H9 (cell line): ENCODE data around the gene HS2ST1. TPM values are rescaled to one million over a fixed set of nuclear protein-coding genes. Genes with fewer than 3 reads are reported as not detected.

ENCODE experiments used
- DNase-seq: peaks from one replicate; pipeline ENCODE4 v3.0.0-alpha.2; 2017
- H2AFZ ChIP-seq: one replicate; pipeline ENCODE4 v1.6.1; 2013; ENCODE audit warnings: mild to moderate bottlenecking, low read length, control low read depth, moderate library complexity
- H2AK5ac ChIP-seq: 2 replicates; pipeline ENCODE4 v1.6.1; 2013; ENCODE audit warnings: low read length, control low read depth, mixed read lengths; ENCODE audit not compliant: insufficient read length
- H2BK120ac ChIP-seq: one replicate; pipeline ENCODE4 v1.6.1; 2013; ENCODE audit warnings: low read depth, mild to moderate bottlenecking, low read length, control low read depth, inconsistent platforms; ENCODE audit not compliant: poor library complexity, severe bottlenecking
- H2BK12ac ChIP-seq: 2 replicates; pipeline ENCODE4 v1.6.1; 2013; ENCODE audit warnings: low read length, control low read depth, mixed read lengths, low read depth; ENCODE audit not compliant: insufficient read length
- H2BK15ac ChIP-seq: 2 replicates; pipeline ENCODE4 v1.6.1; 2013; ENCODE audit warnings: low read depth, low read length, control low read depth
- H2BK20ac ChIP-seq: one replicate; pipeline ENCODE4 v1.6.1; 2013; ENCODE audit warnings: low read depth, mild to moderate bottlenecking, low read length, control low read depth, inconsistent platforms; ENCODE audit not compliant: poor library complexity, severe bottlenecking
- H2BK5ac ChIP-seq: 2 replicates; pipeline ENCODE4 v1.6.1; 2013; ENCODE audit warnings: low read length, control low read depth, mixed read lengths; ENCODE audit not compliant: insufficient read length
- H3K14ac ChIP-seq: 2 replicates; pipeline ENCODE4 v1.6.1; 2013; ENCODE audit warnings: low read length, control low read depth; ENCODE audit not compliant: insufficient read depth
- H3K18ac ChIP-seq: 2 replicates; pipeline ENCODE4 v1.6.1; 2013; ENCODE audit warnings: low read depth, mild to moderate bottlenecking, mixed read lengths, low read length, control low read depth; ENCODE audit not compliant: insufficient read length
- H3K23ac ChIP-seq: 2 replicates; pipeline ENCODE4 v1.6.1; 2013; ENCODE audit warnings: low read length, control low read depth, mixed read lengths, low read depth; ENCODE audit not compliant: insufficient read length
- H3K23me2 ChIP-seq: 2 replicates; pipeline ENCODE4 v1.6.1; 2013; ENCODE audit warnings: low read depth, mild to moderate bottlenecking, mixed read lengths, low read length, control low read depth; ENCODE audit not compliant: insufficient read length, poor library complexity, severe bottlenecking
- H3K27ac ChIP-seq: 2 replicates; pipeline ENCODE4 v1.5.1; 2013; ENCODE audit warnings: low read length, control low read depth, mixed read lengths, low read depth; ENCODE audit not compliant: insufficient read length
- H3K27me3 ChIP-seq: 2 replicates; pipeline ENCODE4 v1.6.1; 2013; ENCODE audit warnings: low read length, control low read depth, inconsistent platforms; ENCODE audit not compliant: insufficient read depth
- H3K4ac ChIP-seq: 2 replicates; pipeline ENCODE4 v1.6.1; 2013; ENCODE audit warnings: low read depth, mild to moderate bottlenecking, control low read depth, inconsistent platforms, low read length, moderate library complexity
- H3K4me1 ChIP-seq: 2 replicates; pipeline ENCODE4 v1.6.1; 2013; ENCODE audit warnings: low read length, control low read depth, inconsistent platforms; ENCODE audit not compliant: insufficient read depth
- H3K4me2 ChIP-seq: 2 replicates; pipeline ENCODE4 v1.6.1; 2013; ENCODE audit warnings: low read length, control low read depth, mixed read lengths; ENCODE audit not compliant: insufficient read length, insufficient read depth
- H3K56ac ChIP-seq: 2 replicates; pipeline ENCODE4 v1.6.1; 2013; ENCODE audit warnings: low read depth, mild to moderate bottlenecking, mixed read lengths, low read length, control low read depth; ENCODE audit not compliant: insufficient read length
- H3K79me1 ChIP-seq: 2 replicates; pipeline ENCODE4 v1.6.1; 2013; ENCODE audit warnings: low read depth, mild to moderate bottlenecking, moderate library complexity, low read length, control low read depth, inconsistent platforms; ENCODE audit not compliant: insufficient read depth, poor library complexity, severe bottlenecking
- H3K79me2 ChIP-seq: 2 replicates; pipeline ENCODE4 v1.6.1; 2013; ENCODE audit warnings: low read length, control low read depth, inconsistent platforms; ENCODE audit not compliant: insufficient read depth
- H3K9ac ChIP-seq: 2 replicates; pipeline ENCODE4 v1.6.1; 2013; ENCODE audit warnings: low read length, control low read depth, mixed read lengths; ENCODE audit not compliant: insufficient read length; ENCODE audit errors: extremely low read depth
- H3K9me3 ChIP-seq: one replicate; pipeline ENCODE4 v1.6.1; 2013; ENCODE audit warnings: low read depth, low read length, inconsistent platforms; ENCODE audit not compliant: control insufficient read depth
- H3T11ph ChIP-seq: one replicate; pipeline ENCODE4 v1.6.1; 2013; ENCODE audit warnings: mild to moderate bottlenecking, low read length, control low read depth, inconsistent platforms
- H4K20me1 ChIP-seq: one replicate; pipeline ENCODE4 v1.6.1; 2013; ENCODE audit not compliant: control insufficient read depth, insufficient read length, insufficient read depth
- H4K5ac ChIP-seq: 2 replicates; pipeline ENCODE4 v1.6.1; 2013; ENCODE audit warnings: low read depth, mild to moderate bottlenecking, mixed read lengths, low read length, control low read depth; ENCODE audit not compliant: insufficient read length
- H4K8ac ChIP-seq: replicated peaks from 2 replicates; pipeline ENCODE4 v1.6.1; 2013; ENCODE audit warnings: low read length, control low read depth, mixed read lengths, low read depth; ENCODE audit not compliant: insufficient read length
- H4K91ac ChIP-seq: 2 replicates; pipeline ENCODE4 v1.6.1; 2013; ENCODE audit warnings: low read depth, mild to moderate bottlenecking, moderate library complexity, mixed read lengths, low read length, control low read depth; ENCODE audit not compliant: insufficient read length
- H3K27ac Mint-ChIP-seq, 3 experiments: 2 replicates in 2 of 3; 3 replicates in 1 of 3; pipeline ENCODE4 v1.8.0; 2020 to 2021; ENCODE audit warnings: mixed read lengths in 3 of 3, mild to moderate bottlenecking in 1 of 3, moderate library complexity in 1 of 3
- H3K27me3 Mint-ChIP-seq: 2 replicates; pipeline ENCODE4 v1.8.0; 2021; ENCODE audit warnings: low read depth, mild to moderate bottlenecking, moderate library complexity, mixed read lengths
- H3K36me3 Mint-ChIP-seq, 3 experiments: 2 replicates in 2 of 3; 3 replicates in 1 of 3; pipeline ENCODE4 v1.8.0; 2020 to 2021; ENCODE audit warnings: low read depth in 3 of 3, mixed read lengths in 3 of 3; ENCODE audit not compliant: insufficient read depth in 1 of 3
- H3K4me1 Mint-ChIP-seq, 2 experiments: 2 replicates each; pipeline ENCODE4 v1.8.0; 2020; ENCODE audit warnings: mixed read lengths in 2 of 2
- H3K4me3 Mint-ChIP-seq, 2 experiments: 2 replicates in 1 of 2; 3 replicates in 1 of 2; pipeline ENCODE4 v1.8.0; 2020 to 2021; ENCODE audit warnings: mild to moderate bottlenecking in 2 of 2, mixed read lengths in 2 of 2, moderate library complexity in 1 of 2
- H3K9me3 Mint-ChIP-seq, 2 experiments: 2 replicates in 1 of 2; 3 replicates in 1 of 2; pipeline ENCODE4 v1.8.0; 2020; ENCODE audit warnings: mild to moderate bottlenecking in 2 of 2, mixed read lengths in 2 of 2, moderate library complexity in 1 of 2
- WGBS: extraction: QIAGEN DNeasy Blood & Tissue Kit; methylation state at CpG from one replicate; pipeline ENCODE4 v1.1.7; 2013; ENCODE audit warnings: missing lambda C conversion rate, low lambda C conversion rate, mixed read lengths; ENCODE audit not compliant: insufficient read length; ENCODE audit errors: extremely low coverage; 5-methylcytosine and 5-hydroxymethylcytosine counted together
- total RNA-seq: library from RNA; stranded (reverse); gene quantifications from 2 replicates; pipeline ENCODE4 v1.2.1, GENCODE V29; 2021
- TF ChIP-seq, protein P1 (sequence below): fragments of 200-600 bp; sonication (generic); conservative IDR thresholded peaks from 3 replicates; pipeline ENCODE4 v1.8.0; 2021; ENCODE audit warnings: antibody characterized with exemption, mild to moderate bottlenecking

The HS2ST1 gene
- total RNA-seq, 1 experiment from 2014 or later = 20.1 TPM

DNA sequence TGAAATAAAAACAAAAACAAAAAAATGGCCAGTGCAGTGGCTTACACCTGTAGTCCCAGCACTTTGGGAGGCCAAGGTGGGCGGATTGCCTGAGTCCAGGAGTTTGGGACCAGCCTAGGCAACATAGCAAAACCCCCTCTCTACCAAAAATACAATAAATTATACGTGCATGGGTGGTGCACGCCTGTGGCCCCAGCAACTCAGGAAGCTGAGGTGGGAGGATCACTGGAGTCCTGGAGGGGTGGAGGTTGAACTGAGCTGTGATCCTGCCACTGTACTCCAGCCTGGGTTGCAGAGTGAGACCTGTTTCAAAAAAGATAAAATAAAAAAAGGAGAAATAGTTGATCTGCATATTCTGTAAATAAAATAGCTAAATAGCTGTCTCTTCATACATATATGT, 41.2 kb downstream of the HS2ST1 start:
- H3K23ac ChIP-seq = no peak overlapping the region
- H3K4me2 ChIP-seq = no peak overlapping the region
- peaks cover 7% of the 10 kb centered on the region; the same call in 1 of the 2 replicates for H3K79me2 ChIP-seq
- H3K27me3 ChIP-seq = no peaks in the 10 kb centered on the region
- no CpG with 5 or more reads among the region's 3 CpGs for WGBS
- no peak overlapping the region for H3K18ac ChIP-seq
- no peak overlapping the region for H3K14ac ChIP-seq
- H3K27ac ChIP-seq = no peak overlapping the region
- H2BK15ac ChIP-seq = no peak overlapping the region
- H2AFZ ChIP-seq = no peak overlapping the region
- H3K27me3 Mint-ChIP-seq = no peaks in the 10 kb centered on the region
- no peak overlapping the region for H3K27ac Mint-ChIP-seq
- H2BK5ac ChIP-seq = no peak overlapping the region
- H3K23me2 ChIP-seq = no peaks in the 10 kb centered on the region
- no peak overlapping the region for H4K8ac ChIP-seq
- H2AK5ac ChIP-seq = no peak overlapping the region
- no peak overlapping the region for H3K9ac ChIP-seq
- no peak overlapping the region for H4K5ac ChIP-seq
- no peak for DNase-seq
- H3T11ph ChIP-seq = no peak overlapping the region
- H3K79me1 ChIP-seq = peaks cover 13% of the 10 kb centered on the region
- H3K4me1 Mint-ChIP-seq = peaks cover 17 to 23% of the 10 kb centered on the region in 2 experiments
- peaks cover 3 to 4% of the 10 kb centered on the region in 2 experiments; a peak in 3 of 5 replicates for H3K9me3 Mint-ChIP-seq
- no peaks in the 10 kb centered on the region for H4K20me1 ChIP-seq
- peaks cover 7 to 25% (median 24%) of the 10 kb centered on the region in 3 experiments for H3K36me3 Mint-ChIP-seq
- no peak overlapping the region for H3K4me3 Mint-ChIP-seq
- H3K56ac ChIP-seq = no peak overlapping the region
- H2BK20ac ChIP-seq = no peak overlapping the region
- H3K9me3 ChIP-seq = no peaks in the 10 kb centered on the region
- H3K4me1 ChIP-seq = no peaks in the 10 kb centered on the region
- H2BK12ac ChIP-seq = no peak overlapping the region
- H3K4ac ChIP-seq = no peak overlapping the region
- TF ChIP-seq, protein P1, sequence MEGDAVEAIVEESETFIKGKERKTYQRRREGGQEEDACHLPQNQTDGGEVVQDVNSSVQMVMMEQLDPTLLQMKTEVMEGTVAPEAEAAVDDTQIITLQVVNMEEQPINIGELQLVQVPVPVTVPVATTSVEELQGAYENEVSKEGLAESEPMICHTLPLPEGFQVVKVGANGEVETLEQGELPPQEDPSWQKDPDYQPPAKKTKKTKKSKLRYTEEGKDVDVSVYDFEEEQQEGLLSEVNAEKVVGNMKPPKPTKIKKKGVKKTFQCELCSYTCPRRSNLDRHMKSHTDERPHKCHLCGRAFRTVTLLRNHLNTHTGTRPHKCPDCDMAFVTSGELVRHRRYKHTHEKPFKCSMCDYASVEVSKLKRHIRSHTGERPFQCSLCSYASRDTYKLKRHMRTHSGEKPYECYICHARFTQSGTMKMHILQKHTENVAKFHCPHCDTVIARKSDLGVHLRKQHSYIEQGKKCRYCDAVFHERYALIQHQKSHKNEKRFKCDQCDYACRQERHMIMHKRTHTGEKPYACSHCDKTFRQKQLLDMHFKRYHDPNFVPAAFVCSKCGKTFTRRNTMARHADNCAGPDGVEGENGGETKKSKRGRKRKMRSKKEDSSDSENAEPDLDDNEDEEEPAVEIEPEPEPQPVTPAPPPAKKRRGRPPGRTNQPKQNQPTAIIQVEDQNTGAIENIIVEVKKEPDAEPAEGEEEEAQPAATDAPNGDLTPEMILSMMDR = no peak
- H4K91ac ChIP-seq = no peak overlapping the region
- no peak overlapping the region for H2BK120ac ChIP-seq
